ENCODE results near the gene PLEKHA3.
"Not testable (repeated sequence)": the region's sequence is repeated elsewhere in the genome, so short reads cannot be mapped to it uniquely, and the experiment has no call there.

The PLEKHA3 gene

GRCh38 chr2:178525460-178525859, 45.2 kb downstream of the PLEKHA3 start:
- not testable (repeated sequence) for DNase-seq (ENCODE audit: low read depth)

- no peak for DNase-seq (ENCODE audit: low read depth)
These were observed 46.0 kb downstream of the PLEKHA3 start for GRCh38 chr2:178526256-178526655.

GRCh38 chr2:178527592-178527991, 47.3 kb downstream of the PLEKHA3 start:
- no peak for DNase-seq (ENCODE audit: low read depth)

- no peak for DNase-seq (ENCODE audit: low read depth)
These were observed 48.4 kb downstream of the PLEKHA3 start for GRCh38 chr2:178528647-178529046.

GRCh38 chr2:178529194-178529593, 48.9 kb downstream of the PLEKHA3 start:
- DNase-seq (ENCODE audit: low read depth): no peak

GRCh38 chr2:178530131-178530530, 49.9 kb downstream of the PLEKHA3 start:
- DNase-seq (ENCODE audit: low read depth): no peak

GRCh38 chr2:178530625-178531142, 50.4 kb downstream of the PLEKHA3 start:
- peak; percentile 16 for DNase-seq (ENCODE audit: low read depth)

GRCh38 chr2:178531168-178531567, 50.9 kb downstream of the PLEKHA3 start:
- DNase-seq (ENCODE audit: low read depth): no peak

GRCh38 chr2:178536037-178536436, 55.8 kb downstream of the PLEKHA3 start:
- no peak for DNase-seq (ENCODE audit: low read depth)

- no peak for DNase-seq (ENCODE audit: low read depth)
These were observed 61.9 kb downstream of the PLEKHA3 start for GRCh38 chr2:178542161-178542560.

- no peak for DNase-seq (ENCODE audit: low read depth)
These were observed 62.3 kb downstream of the PLEKHA3 start for GRCh38 chr2:178542569-178542968.

- no peak for DNase-seq (ENCODE audit: low read depth)
These were observed 70.1 kb downstream of the PLEKHA3 start for GRCh38 chr2:178550352-178550751.

- DNase-seq (ENCODE audit: low read depth): no peak
These were observed 72.8 kb downstream of the PLEKHA3 start for GRCh38 chr2:178553047-178553446.
